ENCODE measurements around the gene EGFR. TPM values are rescaled to one million over a fixed set of nuclear protein-coding genes. Genes with fewer than 3 reads are reported as not detected.

Gene EGFR
- total RNA-seq, 5 donors from 2014 or later (not counting 1 experiment from before 2014, with no cell fraction given): 0.16 to 0.79 (median 0.35) TPM; not detected in 2

DNA sequence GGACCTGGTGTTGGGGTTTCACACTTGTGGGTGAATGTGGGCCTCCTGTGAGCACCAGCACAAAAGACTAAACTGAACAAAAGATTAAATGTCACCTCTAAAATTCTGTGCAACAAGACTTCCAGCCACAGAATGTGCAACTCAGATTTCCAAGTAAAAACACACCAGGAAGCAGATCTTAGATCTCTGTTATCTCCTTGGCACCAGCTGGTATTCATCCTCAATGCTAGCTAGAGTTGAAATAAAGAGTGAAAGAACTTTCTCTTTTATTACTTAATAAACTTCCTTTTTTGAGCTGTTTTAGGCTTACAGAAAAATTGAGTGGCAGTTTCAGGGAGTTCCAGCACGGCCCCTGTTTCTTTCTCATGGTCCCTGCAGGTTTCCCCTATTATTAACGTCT, 40.2 kb downstream of the EGFR start:
- H3K4me3 Mint-ChIP-seq: no peak overlapping the region
- no peak overlapping the region for H3K4me3 ChIP-seq (ENCODE audit: control insufficient read depth in 1 of 2, extremely low read depth in 1 of 2, low read length in 1 of 2)
- H3K27me3 Mint-ChIP-seq: peaks cover 12 to 17% of the 10 kb centered on the region in 2 donors
- ChIA-PET CTCF (no interaction called here), POLR2A (no interaction called here)
- H3K9me3 Mint-ChIP-seq: peaks cover 0 to 3% (median 0%) of the 10 kb centered on the region in 3 donors
- H3K4me1 Mint-ChIP-seq: peaks cover 0 to 4% (median 0%) of the 10 kb centered on the region in 3 donors
- no peaks in the 10 kb centered on the region for H3K36me3 ChIP-seq (ENCODE audit: control insufficient read depth in 2 of 2, extremely low read depth in 1 of 2, insufficient read depth in 1 of 2, low read length in 1 of 2)
- no peak for DNase-seq
- H3K27ac ChIP-seq (ENCODE audit: low read length): no peak overlapping the region
- peaks cover 2 to 9% of the 10 kb centered on the region in 2 experiments for H3K27me3 ChIP-seq (replicated peaks in 1 of 2; ENCODE audit: control insufficient read depth in 2 of 2, extremely low read depth in 1 of 2, insufficient read depth in 2 of 2, low read length in 1 of 2)
- no peaks in the 10 kb centered on the region for H3K9me3 ChIP-seq
- no peaks in the 10 kb centered on the region for H3K4me1 ChIP-seq (ENCODE audit: control insufficient read depth in 1 of 2, extremely low read depth in 1 of 2, insufficient read depth in 2 of 2, low read length in 2 of 2)
- no peaks in the 10 kb centered on the region for H3K36me3 Mint-ChIP-seq
- H3K27ac Mint-ChIP-seq: no peak overlapping the region
- WGBS (ENCODE audit: insufficient coverage): no CpG with 5 or more reads among the region's 2 CpGs
- ATAC-seq (replicated peaks in 1 of 4): no peak

- peaks cover 12 to 15% of the 10 kb centered on the region in 2 donors for H3K27me3 Mint-ChIP-seq
- H3K36me3 Mint-ChIP-seq: no peaks in the 10 kb centered on the region
These were observed 41.3 kb downstream of the EGFR start for GRCh38 chr7:55060085-55060484.

GRCh38 chr7:55060636-55061022, 41.8 kb downstream of the EGFR start:
- H3K9me3 Mint-ChIP-seq: peaks cover 0 to 2% (median 0%) of the 10 kb centered on the region in 3 donors

More at GRCh38 chr7:55060085-55060484, 41.3 kb downstream of the EGFR start:
- Histone ChIP-seq H3K36me3 (ENCODE audit: control insufficient read depth in 2 of 2, extremely low read depth in 1 of 2, insufficient read depth in 1 of 2, low read length in 1 of 2) (no peaks in the 10 kb centered on the region), H3K9me3 (no peaks in the 10 kb centered on the region), H3K4me1 (ENCODE audit: control insufficient read depth in 1 of 2, extremely low read depth in 1 of 2, insufficient read depth in 2 of 2, low read length in 2 of 2) (no peaks in the 10 kb centered on the region), H3K4me3 (ENCODE audit: control insufficient read depth in 1 of 2, extremely low read depth in 1 of 2, low read length in 1 of 2) (no peak overlapping the region), H3K27me3 (replicated peaks in 1 of 2; ENCODE audit: control insufficient read depth in 2 of 2, extremely low read depth in 1 of 2, insufficient read depth in 2 of 2, low read length in 1 of 2) (peaks cover 0 to 2% of the 10 kb centered on the region in 2 experiments), H3K27ac (ENCODE audit: low read length) (no peak overlapping the region)
- Mint-ChIP-seq H3K9me3 (peaks cover 0 to 3% (median 0%) of the 10 kb centered on the region in 3 donors), H3K4me3 (no peak overlapping the region), H3K27ac (no peak overlapping the region), H3K4me1 (peaks cover 0 to 4% (median 0%) of the 10 kb centered on the region in 3 donors)
- WGBS (ENCODE audit: insufficient coverage): no CpG with 5 or more reads among the region's 2 CpGs
- ATAC-seq (replicated peaks in 1 of 4): no peak
- ChIA-PET POLR2A (no interaction called here), CTCF (no interaction called here)
- no peak for DNase-seq

GRCh38 chr7:55061726-55062499, 43.1 kb downstream of the EGFR start:
- Mint-ChIP-seq H3K36me3 (no peaks in the 10 kb centered on the region), H3K27ac (no peak overlapping the region), H3K27me3 (peaks cover 3 to 16% of the 10 kb centered on the region in 2 donors), H3K4me1 (no peaks in the 10 kb centered on the region), H3K4me3 (no peak overlapping the region), H3K9me3 (no peaks in the 10 kb centered on the region)
- 75% methylated on average over 1 of the region's 10 CpGs for WGBS (ENCODE audit: insufficient coverage)
- H3K9me3 ChIP-seq: no peaks in the 10 kb centered on the region
- H3K27me3 ChIP-seq (replicated peaks in 1 of 2; ENCODE audit: control insufficient read depth in 2 of 2, extremely low read depth in 1 of 2, insufficient read depth in 2 of 2, low read length in 1 of 2): peaks cover 2 to 3% of the 10 kb centered on the region in 2 experiments
- H3K4me3 ChIP-seq (ENCODE audit: control insufficient read depth in 1 of 2, extremely low read depth in 1 of 2, low read length in 1 of 2): no peak overlapping the region
- CTCF ChIA-PET: no interaction called here
- ATAC-seq (replicated peaks in 1 of 4) (no peak), DNase-seq (no peak)
- H3K36me3 ChIP-seq (ENCODE audit: control insufficient read depth in 2 of 2, extremely low read depth in 1 of 2, insufficient read depth in 1 of 2, low read length in 1 of 2): no peaks in the 10 kb centered on the region
- POLR2A ChIA-PET: no interaction called here
- H3K27ac ChIP-seq (ENCODE audit: low read length): no peak overlapping the region
- no peaks in the 10 kb centered on the region for H3K4me1 ChIP-seq (ENCODE audit: control insufficient read depth in 1 of 2, extremely low read depth in 1 of 2, insufficient read depth in 2 of 2, low read length in 2 of 2)

More at GRCh38 chr7:55060636-55061022, 41.8 kb downstream of the EGFR start:
- H3K4me3 Mint-ChIP-seq: no peak overlapping the region
- 94% methylated on average over 5 of the region's 6 CpGs for WGBS (ENCODE audit: insufficient coverage)
- no peak overlapping the region for H3K27ac Mint-ChIP-seq
- Histone ChIP-seq H3K9me3 (no peaks in the 10 kb centered on the region), H3K27me3 (replicated peaks in 1 of 2; ENCODE audit: control insufficient read depth in 2 of 2, extremely low read depth in 1 of 2, insufficient read depth in 2 of 2, low read length in 1 of 2) (peaks cover 0 to 2% of the 10 kb centered on the region in 2 experiments), H3K27ac (ENCODE audit: low read length) (no peak overlapping the region), H3K4me1 (ENCODE audit: control insufficient read depth in 1 of 2, extremely low read depth in 1 of 2, insufficient read depth in 2 of 2, low read length in 2 of 2) (no peaks in the 10 kb centered on the region), H3K4me3 (ENCODE audit: control insufficient read depth in 1 of 2, extremely low read depth in 1 of 2, low read length in 1 of 2) (no peak overlapping the region), H3K36me3 (ENCODE audit: control insufficient read depth in 2 of 2, extremely low read depth in 1 of 2, insufficient read depth in 1 of 2, low read length in 1 of 2) (no peaks in the 10 kb centered on the region)
- ATAC-seq (replicated peaks in 1 of 4) (no peak), DNase-seq (no peak)
- POLR2A ChIA-PET: no interaction called here
- peaks cover 10 to 13% of the 10 kb centered on the region in 2 donors for H3K27me3 Mint-ChIP-seq
- no peaks in the 10 kb centered on the region for H3K36me3 Mint-ChIP-seq
- peaks cover 0 to 3% (median 0%) of the 10 kb centered on the region in 3 donors for H3K4me1 Mint-ChIP-seq
- CTCF ChIA-PET: no interaction called here

- WGBS (ENCODE audit: insufficient coverage): 93% methylated on average over 3 of the region's 7 CpGs
- H3K27ac Mint-ChIP-seq: no peak overlapping the region
These were observed 44.2 kb downstream of the EGFR start for GRCh38 chr7:55063061-55063460.

GRCh38 chr7:55063633-55064032, 44.8 kb downstream of the EGFR start:
- no peak overlapping the region for H3K4me3 Mint-ChIP-seq
- ChIA-PET POLR2A (no interaction called here), CTCF (interaction anchor here in 1 of 2 donors (1.0 kb wide), 1 partner anchor 192 kb away, joined by 4 read pairs; no protein-coding TSS in a partner anchor)
- no peaks in the 10 kb centered on the region for H3K4me1 ChIP-seq (ENCODE audit: control insufficient read depth in 1 of 2, extremely low read depth in 1 of 2, insufficient read depth in 2 of 2, low read length in 2 of 2)
- DNase-seq: no peak
- H3K36me3 ChIP-seq (ENCODE audit: control insufficient read depth in 2 of 2, extremely low read depth in 1 of 2, insufficient read depth in 1 of 2, low read length in 1 of 2): no peaks in the 10 kb centered on the region
- H3K4me3 ChIP-seq (ENCODE audit: control insufficient read depth in 1 of 2, extremely low read depth in 1 of 2, low read length in 1 of 2): no peak overlapping the region
- no peak overlapping the region for H3K27ac ChIP-seq (ENCODE audit: low read length)
- no peak for ATAC-seq (replicated peaks in 1 of 4)
- peaks cover 6 to 19% of the 10 kb centered on the region in 2 donors for H3K27me3 Mint-ChIP-seq
- H3K27ac Mint-ChIP-seq: no peak overlapping the region
- H3K9me3 Mint-ChIP-seq: no peaks in the 10 kb centered on the region
- peaks cover 2 to 3% of the 10 kb centered on the region in 2 experiments for H3K27me3 ChIP-seq (replicated peaks in 1 of 2; ENCODE audit: control insufficient read depth in 2 of 2, extremely low read depth in 1 of 2, insufficient read depth in 2 of 2, low read length in 1 of 2)
- WGBS (ENCODE audit: insufficient coverage): no CpG with 5 or more reads among the region's 5 CpGs
- no peaks in the 10 kb centered on the region for H3K4me1 Mint-ChIP-seq
- H3K9me3 ChIP-seq: no peaks in the 10 kb centered on the region
- H3K36me3 Mint-ChIP-seq: no peaks in the 10 kb centered on the region

More at GRCh38 chr7:55063061-55063460, 44.2 kb downstream of the EGFR start:
- ATAC-seq (replicated peaks in 1 of 4) (no peak), DNase-seq (no peak)
- Histone ChIP-seq H3K4me1 (ENCODE audit: control insufficient read depth in 1 of 2, extremely low read depth in 1 of 2, insufficient read depth in 2 of 2, low read length in 2 of 2) (no peaks in the 10 kb centered on the region), H3K9me3 (no peaks in the 10 kb centered on the region), H3K4me3 (ENCODE audit: control insufficient read depth in 1 of 2, extremely low read depth in 1 of 2, low read length in 1 of 2) (no peak overlapping the region), H3K27ac (ENCODE audit: low read length) (no peak overlapping the region), H3K27me3 (replicated peaks in 1 of 2; ENCODE audit: control insufficient read depth in 2 of 2, extremely low read depth in 1 of 2, insufficient read depth in 2 of 2, low read length in 1 of 2) (peaks cover 2 to 3% of the 10 kb centered on the region in 2 experiments), H3K36me3 (ENCODE audit: control insufficient read depth in 2 of 2, extremely low read depth in 1 of 2, insufficient read depth in 1 of 2, low read length in 1 of 2) (no peaks in the 10 kb centered on the region)
- Mint-ChIP-seq H3K27me3 (peaks cover 3 to 19% of the 10 kb centered on the region in 2 donors), H3K4me1 (no peaks in the 10 kb centered on the region), H3K4me3 (no peak overlapping the region), H3K36me3 (no peaks in the 10 kb centered on the region), H3K9me3 (no peaks in the 10 kb centered on the region)
- POLR2A ChIA-PET: no interaction called here
- CTCF ChIA-PET: no interaction called here

Measured in T-cell (primary cell).